K562 (cell line): ENCODE results near the gene DYNLT2B. TPM values are rescaled to one million over a fixed set of nuclear protein-coding genes. Genes with fewer than 3 reads are reported as not detected.

Source experiments
- ATAC-seq: fragments of 200-7000 bp; cut with Tn5 transposase; 3 replicates; pipeline ENCODE4 v1.9.1; 2020; ENCODE audit warnings: moderate library complexity
- BruUV-seq: library from RNA; stranded (reverse); fragments of 400-500 nt; replicated peaks from 2 replicates; lab custom pipeline; 2021; lab: Mats Ljungman, UMichigan
- CTCF ChIA-PET: fragments of 300-600 bp; formaldehyde crosslinking; extraction: SDS; loops from one replicate; lab custom pipeline; 2021; ENCODE audit warnings: low intra/inter-chr PET ratio; lab: Yijun Ruan, JAX
- POLR2A ChIA-PET: fragments of 300-600, 350-650 bp; sonication (Branson Sonifier 250); formaldehyde crosslinking; extraction: SDS; loops from one replicate; lab custom pipeline; 2021; ENCODE audit warnings: antibody characterized with exemption, inconsistent platforms; lab: Yijun Ruan, JAX
- DNase-seq, 4 experiments: peaks; one replicate each; pipeline versions ENCODE4 v3.0.0 to v3.0.0-alpha.2; 2011 to 2018; ENCODE audit warnings: low spot score in 3 of 4, mixed read lengths in 3 of 4; ENCODE audit errors: extremely low read depth in 1 of 4
- FAIRE-seq: peaks from 2 replicates; lab custom pipeline; 2011; peaks lifted over from hg19 to GRCh38; lab: Jason Lieb, UNC
- H2AFZ ChIP-seq: 2 replicates; pipeline ENCODE4 v1.6.0; 2011; ENCODE audit warnings: low read depth, low read length, control low read depth, inconsistent platforms
- H3K27ac ChIP-seq: fragments of 200-600 bp; 3 replicates; pipeline ENCODE4 v1.8.0; 2011; ENCODE audit warnings: low read depth, mild to moderate bottlenecking, control low read depth, inconsistent platforms, low read length, moderate library complexity, mixed read lengths; ENCODE audit errors: extremely low read depth
- H3K27me3 ChIP-seq, 2 experiments: fragments of 300-600 bp in 1 of 2; 2 replicates in 1 of 2; 3 replicates in 1 of 2; pipeline versions ENCODE4 v1.6.0 to v1.8.0; 2011; ENCODE audit warnings: inconsistent platforms in 2 of 2, low read length in 2 of 2, mild to moderate bottlenecking in 1 of 2, mixed read lengths in 1 of 2, moderate library complexity in 1 of 2; ENCODE audit not compliant: control insufficient read depth in 2 of 2, insufficient read depth in 2 of 2
- H3K36me3 ChIP-seq: fragments of 300-600 bp; 3 replicates; pipeline ENCODE4 v1.8.0; 2011; ENCODE audit warnings: mild to moderate bottlenecking, low read length, inconsistent platforms; ENCODE audit not compliant: control insufficient read depth, insufficient read depth
- H3K4me1 ChIP-seq, 2 experiments: fragments of 200-600 bp in 1 of 2; replicated peaks in 1 of 2; 2 replicates in 1 of 2; 3 replicates in 1 of 2; pipeline versions ENCODE4 v1.5.1 to v1.8.0; 2011; ENCODE audit warnings: inconsistent platforms in 2 of 2, low read length in 2 of 2, mild to moderate bottlenecking in 1 of 2, mixed read lengths in 1 of 2, moderate library complexity in 1 of 2; ENCODE audit not compliant: control insufficient read depth in 2 of 2, insufficient read depth in 2 of 2
- H3K4me2 ChIP-seq: 2 replicates; pipeline ENCODE4 v1.6.1; 2011; ENCODE audit warnings: low read length, control low read depth, inconsistent platforms, mixed read lengths; ENCODE audit not compliant: insufficient read depth
- H3K4me3 ChIP-seq: fragments of 200-600 bp; sonication (generic), shearing (Covaris generic); 2 replicates; pipeline ENCODE4 v1.5.1; 2016; ENCODE audit warnings: control low read depth, inconsistent platforms
- H3K79me2 ChIP-seq: fragments of 200-600 bp; 3 replicates; pipeline ENCODE4 v1.8.0; 2011; ENCODE audit warnings: low read length, inconsistent platforms; ENCODE audit not compliant: control insufficient read depth, insufficient read depth
- H3K9ac ChIP-seq, 2 experiments: 2 replicates each; pipeline versions ENCODE4 v1.6.0 to v1.6.1; 2011; ENCODE audit warnings: low read depth in 2 of 2, low read length in 2 of 2, control low read depth in 1 of 2, inconsistent platforms in 1 of 2, mild to moderate bottlenecking in 1 of 2, mixed read lengths in 1 of 2; ENCODE audit not compliant: insufficient read depth in 1 of 2
- H3K9me1 ChIP-seq: one replicate; pipeline ENCODE4 v1.6.0; 2011; ENCODE audit warnings: inconsistent platforms, mild to moderate bottlenecking, low read length, moderate library complexity; ENCODE audit not compliant: control insufficient read depth, insufficient read depth
- H3K9me3 ChIP-seq: replicated peaks from 2 replicates; pipeline ENCODE4 v1.5.1; 2011; ENCODE audit warnings: low read depth, low read length, inconsistent platforms; ENCODE audit not compliant: control insufficient read depth, insufficient read depth
- H4K20me1 ChIP-seq: replicated peaks from 2 replicates; pipeline ENCODE4 v1.6.1; 2011; ENCODE audit warnings: low read length, inconsistent platforms, mixed read lengths; ENCODE audit not compliant: control insufficient read depth, insufficient read depth
- POU5F1 ChIP-seq: fragments of 150-350 bp; IDR thresholded peaks from 2 replicates; pipeline ENCODE4 v1.6.1; 2014; ENCODE audit warnings: borderline replicate concordance, low read length, low read depth, mild to moderate bottlenecking; ENCODE audit not compliant: partially characterized antibody
- PREB ChIP-seq: sonication (generic); formaldehyde crosslinking; IDR thresholded peaks from 2 replicates; pipeline ENCODE4 v1.8.1; 2023; ENCODE audit warnings: mild to moderate bottlenecking, missing genetic modification reagents
- ZBTB33 ChIP-seq: sonication (generic); formaldehyde crosslinking; IDR thresholded peaks from 2 replicates; pipeline ENCODE4 v1.8.1; 2023; ENCODE audit warnings: mild to moderate bottlenecking, missing genetic modification reagents
- ZEB2 ChIP-seq: fragments of 450-650 bp; IDR thresholded peaks from 2 replicates; pipeline ENCODE4 v1.6.1; 2016
- WGBS: fragments of 100-300 bp; shearing (Covaris generic); methylation state at CpG from one replicate; pipeline ENCODE4 v1.1.6; 2016; ENCODE audit warnings: low coverage, mixed read lengths; ENCODE audit not compliant: insufficient coverage; ENCODE audit errors: missing lambda C conversion rate; 5-methylcytosine and 5-hydroxymethylcytosine counted together
- in situ Hi-C: fragments of 300-500 bp; cut with MboI; formaldehyde crosslinking; loops from 4 replicates; pipeline ENCODE4 v1.15.0; 2018; ENCODE audit warnings: inconsistent platforms, mixed read lengths
- intact Hi-C: fragments of 100-400 bp; cut with micrococcal nuclease; formaldehyde crosslinking; loops from 2 replicates; pipeline ENCODE4 v1.14.2; 2022
- polyA plus RNA-seq, 8 experiments: library from polyadenylated mRNA; depleted of rRNA in 4 of 8; stranded (reverse) in 5 of 8; unstranded in 3 of 8; fragments of >200 nt; fragmentation: Nextera tagmentation in 2 of 8; fragmentation: Illumina TruSeq in 1 of 8; extraction: Ambion mirVana in 2 of 8; extraction: Trizol in 1 of 8; gene quantifications; 2 replicates each; pipeline versions ENCODE4 v1.2.1 to v1.2.3, GENCODE V29; 2011 to 2014; ENCODE audit warnings: inconsistent platforms in 1 of 8, missing spikeins in 1 of 8
- total RNA-seq, 7 experiments: library from RNA; depleted of rRNA in 6 of 7; stranded (reverse); fragments of >200 nt in 6 of 7; fragmentation: Illumina TruSeq in 2 of 7; extraction: Trizol in 2 of 7; gene quantifications; 2 replicates each; pipeline versions ENCODE4 v1.2.1 to v1.2.3, GENCODE V29; 2011 to 2021; ENCODE audit warnings: low replicate concordance in 1 of 7

Gene DYNLT2B
- total and polyA plus RNA-seq, 9 of the 15 experiments (the other 6 are each of a cell fraction or from before 2014, with no cell fraction given), result 6.5 to 19.9 (median 8.7) TPM

- Histone ChIP-seq H3K9me1 (no peaks in the 10 kb centered on the region), H3K79me2 (peaks cover 10% of the 10 kb centered on the region; the same call in 1 of the 3 replicates), H3K36me3 (peaks cover 61% of the 10 kb centered on the region)
- in situ Hi-C loops, result loop anchor here (5.0 kb wide), 1 partner anchor 270 kb away; no protein-coding TSS in a partner anchor
- TF ChIP-seq ZEB2 (no peak), POU5F1 (no peak), ZBTB33 (CRISPR knock-in tag) (peak; percentile 61), PREB (no peak)
- TF ChIP-seq, all 486 proteins: peak for 1
- H3K27ac ChIP-seq, result no peak overlapping the region
- H3K27me3 ChIP-seq, result no peaks in the 10 kb centered on the region
- no peak overlapping the region for H3K4me3 ChIP-seq
- CTCF ChIA-PET, result interaction anchor here (0.7 kb wide), 1 partner anchor 267 kb away, joined by 4 read pairs; no protein-coding TSS in a partner anchor
- peaks cover 9% of the 10 kb centered on the region; the same call in 1 of the 2 replicates for H3K9me3 ChIP-seq
- no peak overlapping the region for H2AFZ ChIP-seq
- FAIRE-seq (no peak), ATAC-seq (no peak), DNase-seq (no peak)
- no peaks in the 10 kb centered on the region for H3K4me1 ChIP-seq
- POLR2A ChIA-PET, result no interaction called here
- no peak overlapping the region for H3K9ac ChIP-seq
- no peak overlapping the region for H3K4me2 ChIP-seq
- no peaks in the 10 kb centered on the region for H4K20me1 ChIP-seq
- 98% methylated on average over 8 of the region's 16 CpGs for WGBS
- BruUV-seq, result no TSS peak
- intact Hi-C loops, result loop anchor here (5.0 kb wide), 1 partner anchor 85 kb away; the partner anchor contains the start of gene TM4SF19
Observed at GRCh38 chr3:196251918-196252317, 66.1 kb downstream of the DYNLT2B start.
